ENCODE results near the gene ERF. TPM values are rescaled to one million over a fixed set of nuclear protein-coding genes. Genes with fewer than 3 reads are reported as not detected.

The ERF gene
- total RNA-seq, result 10 to 100 TPM; 15.4 to 35.7 (median 30.5) TPM
- long read RNA-seq, result 0 reads

DNA sequence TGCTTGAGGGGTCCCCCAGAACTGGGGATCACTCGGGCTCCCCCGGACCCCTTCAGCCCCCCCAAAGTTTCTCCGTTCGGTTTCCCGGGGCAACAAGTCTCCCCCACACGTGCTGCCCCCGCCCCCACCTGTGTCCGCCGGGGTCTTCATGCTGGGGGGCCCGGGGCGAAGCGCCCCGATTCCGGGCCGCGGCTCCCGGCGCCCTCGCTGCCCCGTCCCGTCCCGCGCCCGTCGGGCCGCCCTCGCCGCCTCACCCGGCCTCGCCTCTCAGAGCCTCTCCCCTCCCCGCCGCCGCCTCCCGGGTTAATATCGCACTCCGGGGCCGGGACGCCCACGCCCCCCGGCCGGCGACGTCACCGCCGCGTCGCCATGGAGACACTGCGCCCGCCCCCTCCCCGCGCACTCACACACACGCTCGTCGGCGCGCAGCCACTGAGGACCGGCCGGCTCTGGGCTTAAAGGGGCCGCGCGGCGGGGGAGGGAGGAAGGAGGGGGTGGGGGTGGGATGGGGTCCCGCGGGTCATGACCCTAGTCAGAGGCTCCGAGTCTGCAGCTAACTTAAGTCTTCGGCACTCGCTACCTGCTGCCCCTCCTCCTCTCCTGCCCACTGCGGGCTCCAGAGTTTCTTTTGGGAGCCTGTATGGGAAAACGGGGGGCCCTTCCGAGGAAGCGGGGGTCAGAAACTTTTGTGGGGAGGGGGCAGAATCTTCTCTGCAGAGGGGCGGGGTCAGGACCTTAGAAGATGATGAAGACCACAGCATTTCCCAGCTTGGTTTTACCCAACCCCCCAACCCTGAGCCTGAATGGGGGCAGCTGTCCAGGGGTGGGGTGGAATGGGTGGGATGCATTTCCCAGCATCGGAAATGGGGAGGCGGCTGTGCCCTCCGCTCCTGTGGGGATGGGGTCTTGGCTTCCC lies at the start of gene ERF:
ERF (minus strand) TSS at position 279 of the 916 bp plus-strand sequence; CDS start at position 150, 129 bp downstream.
- intact Hi-C loops (cut with DNase I), result loop anchor here in 1 of 2 donors (5.0 kb wide), 1 partner anchor 32 kb away; no protein-coding TSS in a partner anchor
- Histone ChIP-seq H3K4me3 (peak within 1 kb of the TSS; percentile 86 to 99 (median 98)), H3K4me1 (peaks cover 0 to 26% (median 5%) of the 10 kb centered on the region in 4 donors), H3K27me3 (no peaks in the 10 kb centered on the region), H3K9me3 (no peaks in the 10 kb centered on the region), H3K36me3 (no peaks in the 10 kb centered on the region), H3K27ac (peak within 1 kb of the TSS; percentile 97 to 99 (median 99))
- peak; percentile 78 to 87 (median 84) for ATAC-seq
- WGBS (ENCODE audit: insufficient coverage, low coverage, low lambda C conversion rate, missing lambda C conversion rate), result 0% methylated on average over 9 of the region's 75 CpGs
- TF ChIP-seq POLR2A (IDR thresholded peaks at IDR 0.05), result peak; percentile 99
- TF ChIP-seq, protein P1, sequence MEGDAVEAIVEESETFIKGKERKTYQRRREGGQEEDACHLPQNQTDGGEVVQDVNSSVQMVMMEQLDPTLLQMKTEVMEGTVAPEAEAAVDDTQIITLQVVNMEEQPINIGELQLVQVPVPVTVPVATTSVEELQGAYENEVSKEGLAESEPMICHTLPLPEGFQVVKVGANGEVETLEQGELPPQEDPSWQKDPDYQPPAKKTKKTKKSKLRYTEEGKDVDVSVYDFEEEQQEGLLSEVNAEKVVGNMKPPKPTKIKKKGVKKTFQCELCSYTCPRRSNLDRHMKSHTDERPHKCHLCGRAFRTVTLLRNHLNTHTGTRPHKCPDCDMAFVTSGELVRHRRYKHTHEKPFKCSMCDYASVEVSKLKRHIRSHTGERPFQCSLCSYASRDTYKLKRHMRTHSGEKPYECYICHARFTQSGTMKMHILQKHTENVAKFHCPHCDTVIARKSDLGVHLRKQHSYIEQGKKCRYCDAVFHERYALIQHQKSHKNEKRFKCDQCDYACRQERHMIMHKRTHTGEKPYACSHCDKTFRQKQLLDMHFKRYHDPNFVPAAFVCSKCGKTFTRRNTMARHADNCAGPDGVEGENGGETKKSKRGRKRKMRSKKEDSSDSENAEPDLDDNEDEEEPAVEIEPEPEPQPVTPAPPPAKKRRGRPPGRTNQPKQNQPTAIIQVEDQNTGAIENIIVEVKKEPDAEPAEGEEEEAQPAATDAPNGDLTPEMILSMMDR (IDR thresholded peaks at IDR 0.05), result peak in 1 of 4 donors; percentile 25
- peak; percentile 95 to 97 (median 96) for DNase-seq

GRCh38 chr19:42303876-42304275 lies 48.9 kb upstream of the ERF start:
- Histone ChIP-seq H3K27me3 (no peaks in the 10 kb centered on the region), H3K27ac (no peak overlapping the region), H3K4me1 (no peaks in the 10 kb centered on the region), H3K36me3 (no peaks in the 10 kb centered on the region), H3K4me3 (no peak overlapping the region), H3K9me3 (no peaks in the 10 kb centered on the region)
- intact Hi-C loops (cut with DNase I), result no loop called here
- TF ChIP-seq POLR2A (IDR thresholded peaks at IDR 0.05), result no peak
- TF ChIP-seq, protein P1 (IDR thresholded peaks at IDR 0.05), result no peak
- DNase-seq (no peak), ATAC-seq (no peak)
- 69% methylated on average over 8 of the region's 8 CpGs for WGBS (ENCODE audit: insufficient coverage, low coverage, low lambda C conversion rate, missing lambda C conversion rate)

- H3K27ac ChIP-seq, result no peak overlapping the region
- TF ChIP-seq, protein P1 (IDR thresholded peaks at IDR 0.05), result no peak
- TF ChIP-seq POLR2A (IDR thresholded peaks at IDR 0.05), result no peak
- H3K4me1 ChIP-seq, result peaks cover 0 to 7% (median 0%) of the 10 kb centered on the region in 4 donors
- 90% methylated on average over 9 of the region's 11 CpGs for WGBS (ENCODE audit: insufficient coverage, low coverage, low lambda C conversion rate, missing lambda C conversion rate)
- H3K36me3 ChIP-seq, result no peaks in the 10 kb centered on the region
- H3K27me3 ChIP-seq, result no peaks in the 10 kb centered on the region
- intact Hi-C loops (cut with DNase I), result no loop called here
- H3K4me3 ChIP-seq, result no peak overlapping the region
- ATAC-seq, result no peak
- H3K9me3 ChIP-seq, result no peaks in the 10 kb centered on the region
- no peak for DNase-seq
Observed at GRCh38 chr19:42303101-42303464, 48.2 kb upstream of the ERF start.

GRCh38 chr19:42301646-42302203 lies 46.8 kb upstream of the ERF start, which contains the start of gene PRR19:
Gene PRR19 (plus strand): TSS chr19:42302132. CDS start chr19:42309585, 7,453 bp downstream.
- H3K27me3 ChIP-seq, result no peaks in the 10 kb centered on the region
- intact Hi-C loops (cut with DNase I), result no loop called here
- no peak for TF ChIP-seq POLR2A (IDR thresholded peaks at IDR 0.05)
- TF ChIP-seq, protein P1 (IDR thresholded peaks at IDR 0.05), result no peak
- no peak within 1 kb of the TSS for H3K27ac ChIP-seq
- ATAC-seq (peak in 3 of 4 donors; percentile 1 to 4 (median 4)), DNase-seq (peak in 1 of 3 donors; percentile 40)
- peak within 1 kb of the TSS; percentile 44 to 53 (median 52) for H3K4me3 ChIP-seq
- H3K36me3 ChIP-seq, result no peaks in the 10 kb centered on the region
- peaks cover 0 to 9% (median 0%) of the 10 kb centered on the region in 4 donors for H3K4me1 ChIP-seq
- no peaks in the 10 kb centered on the region for H3K9me3 ChIP-seq
- 14% methylated on average over 16 of the region's 21 CpGs for WGBS (ENCODE audit: insufficient coverage, low coverage, low lambda C conversion rate, missing lambda C conversion rate)

Data from right lobe of liver (tissue), 6 donors.